Measurements from ENCODE around the gene SLC16A9.
"Not testable (repeated sequence)": the region's sequence is repeated elsewhere in the genome, so short reads cannot be mapped to it uniquely, and the experiment has no call there.

SLC16A9 gene

GRCh38 chr10:59674215-59674836, 35.3 kb downstream of the SLC16A9 start:
- DNase-seq: no peak

DNA sequence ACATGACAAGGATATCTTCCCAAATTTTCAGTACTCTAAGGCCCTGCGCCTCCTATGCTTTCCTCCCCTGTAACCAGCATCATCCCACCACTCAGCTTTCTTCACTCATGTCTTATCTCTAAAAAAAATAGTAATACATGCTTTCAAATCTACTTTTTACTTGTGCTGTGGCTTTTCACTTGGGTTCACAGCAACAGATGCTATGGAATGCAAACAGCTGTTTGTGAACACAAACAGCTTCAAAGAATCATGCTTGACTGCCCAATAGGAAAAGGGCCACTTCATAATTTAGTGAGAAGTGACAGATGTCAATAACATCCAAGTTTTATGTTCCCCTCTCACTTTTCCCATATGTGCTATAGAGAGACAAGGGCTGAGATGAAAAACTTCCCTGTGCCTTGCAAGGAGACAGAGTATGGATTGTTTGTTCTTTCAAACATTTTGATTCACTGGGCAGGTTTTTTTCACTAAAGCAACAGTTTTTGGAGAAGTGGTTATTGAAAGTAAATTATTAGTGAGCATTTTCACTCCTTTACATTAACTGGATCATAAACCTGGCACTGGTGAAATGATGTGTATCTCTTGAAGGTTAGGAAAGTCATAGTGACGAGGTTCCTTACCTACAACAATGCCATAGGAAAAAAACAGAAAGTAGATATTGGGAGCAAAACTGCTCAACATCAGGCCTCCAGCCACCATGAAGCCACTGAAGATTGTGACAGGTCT, 37.3 kb downstream of the SLC16A9 start:
- DNase-seq: no peak

DNA sequence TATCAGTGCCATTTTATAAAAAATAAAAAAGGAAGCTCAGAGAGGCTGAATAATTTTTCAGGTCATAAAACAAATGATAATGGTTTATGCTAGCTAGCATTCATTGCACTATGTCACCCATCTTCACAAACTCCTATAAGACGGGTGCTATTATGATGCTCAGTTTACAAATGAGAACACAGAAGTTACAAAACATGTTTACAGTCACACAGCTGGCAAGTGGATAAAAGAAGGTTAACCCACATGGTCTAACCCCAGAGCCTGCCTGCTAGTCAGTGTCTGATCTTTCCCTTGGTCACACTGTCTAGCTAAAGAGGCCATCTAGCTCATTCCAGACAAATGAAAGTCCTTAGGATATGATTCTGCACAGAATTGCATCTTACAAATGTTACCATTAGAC, 39.4 kb downstream of the SLC16A9 start:
- DNase-seq: no peak

- DNase-seq: no peak
These were observed 41.6 kb downstream of the SLC16A9 start for GRCh38 chr10:59668096-59668495.

DNA sequence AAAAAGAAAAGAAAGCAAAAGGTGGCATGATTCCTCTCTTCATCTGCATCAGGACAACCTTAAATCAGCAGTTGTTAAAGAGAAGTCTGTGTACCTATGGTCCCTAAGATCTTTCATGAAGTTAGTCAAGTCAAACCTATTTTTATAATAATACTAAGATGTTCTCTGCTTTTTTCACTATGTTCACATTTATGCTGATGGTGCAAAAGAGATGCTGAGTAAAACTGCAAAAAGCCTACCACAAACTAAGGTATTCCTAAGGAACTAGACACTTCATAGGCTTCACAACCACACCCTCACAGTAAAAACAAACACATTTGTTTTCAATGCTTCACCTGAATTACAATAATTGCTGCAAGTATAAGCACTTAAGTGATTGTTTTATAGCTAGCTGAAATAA, 43.3 kb downstream of the SLC16A9 start:
- no peak for DNase-seq

GRCh38 chr10:59663213-59663612, 46.4 kb downstream of the SLC16A9 start:
- DNase-seq: not testable (repeated sequence)

GRCh38 chr10:59657724-59658123, 51.9 kb downstream of the SLC16A9 start:
- DNase-seq: no peak

DNA sequence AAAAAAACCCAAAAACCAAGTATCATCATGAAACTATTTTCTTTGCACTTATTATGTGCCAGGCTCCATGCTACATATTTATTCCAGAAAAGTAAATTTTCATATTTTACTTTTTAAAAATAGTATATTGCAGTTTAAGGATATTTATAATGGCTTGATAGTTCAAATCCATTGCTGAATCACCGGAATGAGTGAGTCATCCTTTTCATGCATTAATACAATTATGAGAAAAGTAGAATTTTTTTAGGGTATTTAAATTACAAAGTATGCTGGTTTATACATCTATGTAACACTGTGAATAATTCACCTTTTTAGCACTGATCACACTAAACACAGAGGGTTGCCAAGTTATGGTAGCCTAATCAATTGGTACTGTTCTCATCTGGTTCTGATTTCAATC, 54.3 kb downstream of the SLC16A9 start:
- DNase-seq: no peak

GRCh38 chr10:59654007-59654406, 55.6 kb downstream of the SLC16A9 start:
- DNase-seq: no peak

GRCh38 chr10:59651902-59652301, 57.7 kb downstream of the SLC16A9 start:
- DNase-seq: no peak

- no peak for DNase-seq
These were observed 59.9 kb downstream of the SLC16A9 start for GRCh38 chr10:59649606-59650346.

- DNase-seq: no peak
These were observed 60.9 kb downstream of the SLC16A9 start for GRCh38 chr10:59648711-59649201.

DNA sequence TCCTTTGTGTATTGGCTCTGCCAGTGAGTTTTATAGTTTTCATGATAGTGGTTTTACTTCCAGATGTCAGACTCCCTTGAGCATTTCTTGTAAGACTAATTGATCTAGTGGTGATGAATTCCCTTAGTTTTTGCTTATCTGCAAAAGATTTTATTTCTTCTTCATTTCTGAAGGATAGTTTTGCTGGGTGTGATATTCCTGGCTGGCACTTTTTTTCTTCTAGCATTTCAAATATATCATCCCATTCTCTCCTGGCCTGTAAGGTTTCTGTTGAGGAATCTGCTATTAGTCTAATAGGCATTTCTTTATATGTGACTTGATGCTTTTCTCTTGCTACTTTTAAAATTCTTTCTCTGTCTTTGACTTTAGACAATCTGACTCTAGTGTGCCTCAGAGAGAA, 64.8 kb downstream of the SLC16A9 start:
- no peak for DNase-seq

DNA sequence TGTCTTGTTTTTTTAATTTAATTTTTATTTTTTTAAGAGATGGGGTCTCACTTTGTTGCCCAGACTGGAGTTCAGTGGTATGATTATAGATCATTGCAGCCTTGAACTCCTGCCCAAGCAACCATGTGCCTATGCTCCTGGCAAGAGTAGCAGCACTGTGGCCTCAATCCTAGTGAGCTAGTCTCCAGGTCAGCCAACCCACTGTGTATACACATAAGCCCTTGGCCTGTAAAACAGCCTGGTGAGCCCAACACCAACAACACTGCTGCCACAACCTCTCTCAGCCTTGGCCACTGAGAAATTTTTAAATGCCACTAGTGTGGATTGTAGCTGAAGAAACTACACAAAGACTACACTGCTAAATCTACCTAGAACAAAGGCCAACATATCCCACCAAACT, 68.0 kb downstream of the SLC16A9 start:
- DNase-seq: not testable (repeated sequence)

DNA sequence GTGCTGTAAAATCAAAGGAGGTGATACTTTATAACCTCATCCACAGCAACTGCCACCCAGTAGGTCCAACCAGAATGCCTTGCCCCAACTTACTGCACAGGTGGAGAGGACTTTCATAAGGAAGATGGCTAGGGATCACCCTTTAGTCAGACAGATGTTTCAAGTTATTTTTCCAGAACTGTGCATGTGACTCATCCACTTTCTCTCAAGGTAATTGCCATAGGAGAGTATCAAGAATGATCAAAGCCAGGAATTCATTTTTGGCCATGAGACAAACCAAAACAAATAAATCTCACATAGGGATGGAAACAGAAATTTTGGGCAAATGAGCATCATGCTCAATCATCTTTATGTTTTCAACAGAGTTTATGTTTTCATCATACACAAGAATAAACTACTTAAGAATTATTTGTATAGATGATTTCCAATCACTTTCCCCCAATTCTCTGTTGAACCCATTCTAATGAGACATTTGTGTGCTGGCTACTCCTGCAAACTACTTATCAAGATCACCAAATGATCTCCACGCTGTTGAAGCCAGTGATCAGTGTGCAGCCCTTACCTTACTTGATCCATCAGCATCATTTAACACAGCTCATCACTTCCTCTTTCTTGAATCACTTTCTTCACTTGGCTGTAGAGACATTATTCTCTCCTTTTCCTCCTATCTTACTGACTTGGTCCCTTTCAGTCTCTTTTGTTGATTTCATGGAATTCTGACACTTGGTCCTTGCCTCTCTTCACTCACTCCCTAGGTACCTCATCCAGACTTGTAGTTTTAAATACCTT, 74.0 kb downstream of the SLC16A9 start:
- no peak for DNase-seq

GRCh38 chr10:59634102-59634501, 75.5 kb downstream of the SLC16A9 start:
- no peak for DNase-seq

GRCh38 chr10:59633063-59633462, 76.6 kb downstream of the SLC16A9 start:
- DNase-seq: no peak

- no peak for DNase-seq
These were observed 77.5 kb downstream of the SLC16A9 start for GRCh38 chr10:59631882-59632807.

- no peak for DNase-seq
These were observed 78.4 kb downstream of the SLC16A9 start for GRCh38 chr10:59631237-59631636.

GRCh38 chr10:59628965-59629364, 80.7 kb downstream of the SLC16A9 start:
- no peak for DNase-seq

- no peak for DNase-seq
These were observed 81.2 kb downstream of the SLC16A9 start for GRCh38 chr10:59628456-59628855.
